HEK293 (cell line): ENCODE data around the gene POLR3E.

ENCODE experiments used
- CTCF ChIP-seq: fragments of 450-650 bp; formaldehyde crosslinking; IDR thresholded peaks from 2 replicates; pipeline ENCODE4 v1.5.1; 2016; ENCODE audit warnings: missing biosample characterization, missing genetic modification characterization
- YY1 ChIP-seq: fragments of 450-650 bp; formaldehyde crosslinking; IDR thresholded peaks from 2 replicates; pipeline ENCODE4 v1.5.1; 2018; ENCODE audit warnings: missing biosample characterization, missing genetic modification characterization
- ZFP3 ChIP-seq: fragments of 450-650 bp; formaldehyde crosslinking; IDR thresholded peaks from 2 replicates; pipeline ENCODE4 v1.5.1; 2016; ENCODE audit warnings: low read depth, missing biosample characterization, missing genetic modification characterization
- ZNF112 ChIP-seq: fragments of 450-650 bp; formaldehyde crosslinking; IDR thresholded peaks from 2 replicates; pipeline ENCODE4 v1.5.0; 2017; ENCODE audit warnings: missing biosample characterization, missing genetic modification characterization
- ZNF274 ChIP-seq, 2 experiments: fragments of 200-500 bp in 1 of 2; fragments of 450-650 bp in 1 of 2; sonication (Bioruptor generic) in 1 of 2; formaldehyde crosslinking in 1 of 2; IDR thresholded peaks; 2 replicates each; pipeline versions ENCODE4 v1.5.1 to v1.6.1; 2014 to 2016; ENCODE audit warnings: borderline replicate concordance in 1 of 2, inconsistent platforms in 1 of 2, low read length in 1 of 2, missing biosample characterization in 1 of 2, missing genetic modification characterization in 1 of 2
- ZNF433 ChIP-seq: fragments of 450-650 bp; formaldehyde crosslinking; IDR thresholded peaks from 2 replicates; pipeline ENCODE4 v1.5.1; 2016; ENCODE audit warnings: missing biosample characterization, missing genetic modification characterization, low read depth

DNA sequence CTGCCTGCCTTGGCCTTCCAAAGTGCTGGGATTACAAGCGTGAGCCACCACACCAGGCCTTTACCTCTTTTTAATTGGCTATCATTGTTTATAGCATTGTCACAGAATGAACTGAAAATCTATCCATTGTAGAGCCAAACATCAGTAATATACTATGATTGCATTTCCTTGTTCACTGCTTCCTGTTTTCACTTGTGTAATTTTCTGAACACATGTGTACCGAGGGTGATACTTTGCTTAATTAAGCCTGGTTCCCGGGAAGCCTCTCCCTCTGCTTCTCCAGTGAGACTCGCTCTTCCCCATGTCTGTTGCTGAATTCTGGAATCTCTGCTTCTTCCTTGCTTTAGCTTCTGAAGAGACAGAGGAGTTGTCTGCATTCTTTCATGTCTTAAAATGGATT is 33.1 kb downstream of the POLR3E start:
- TF ChIP-seq ZNF112 (tag by site-specific recombination) (no peak), ZNF433 (tag by site-specific recombination) (no peak), ZNF274 (IDR thresholded peaks at IDR 0.05; ENCODE audit: low read length) (no peak), ZNF274 (tag by site-specific recombination; IDR thresholded peaks at IDR 0.05; ENCODE audit: borderline replicate concordance) (no peak), CTCF (tag by site-specific recombination) (no peak), YY1 (tag by site-specific recombination) (no peak), ZFP3 (tag by site-specific recombination) (no peak)
